ENCODE results near the gene DCP1B. TPM values are rescaled to one million over a fixed set of nuclear protein-coding genes. Genes with fewer than 3 reads are reported as not detected.

DCP1B gene
- total RNA-seq (1 to 10 TPM; 1.1 to 4.1 (median 2.0) TPM), polyA plus RNA-seq (1 to 10 TPM; 1.4 to 4.9 TPM)
- long read RNA-seq, donor 1, partial matches to known transcripts, result 1 of 4 reads
- long read RNA-seq, donor 1, other reads (novel, unspliced or antisense), result 2 of 4 reads
- long read RNA-seq, donor 2, partial matches to known transcripts, result 2 of 5 reads
- long read RNA-seq, donor 2, other reads (novel, unspliced or antisense), result 2 of 5 reads
- long read RNA-seq, donor 3, partial matches to known transcripts, result 0 of 5 reads
- long read RNA-seq, donor 3, other reads (novel, unspliced or antisense), result 2 of 5 reads

DNA sequence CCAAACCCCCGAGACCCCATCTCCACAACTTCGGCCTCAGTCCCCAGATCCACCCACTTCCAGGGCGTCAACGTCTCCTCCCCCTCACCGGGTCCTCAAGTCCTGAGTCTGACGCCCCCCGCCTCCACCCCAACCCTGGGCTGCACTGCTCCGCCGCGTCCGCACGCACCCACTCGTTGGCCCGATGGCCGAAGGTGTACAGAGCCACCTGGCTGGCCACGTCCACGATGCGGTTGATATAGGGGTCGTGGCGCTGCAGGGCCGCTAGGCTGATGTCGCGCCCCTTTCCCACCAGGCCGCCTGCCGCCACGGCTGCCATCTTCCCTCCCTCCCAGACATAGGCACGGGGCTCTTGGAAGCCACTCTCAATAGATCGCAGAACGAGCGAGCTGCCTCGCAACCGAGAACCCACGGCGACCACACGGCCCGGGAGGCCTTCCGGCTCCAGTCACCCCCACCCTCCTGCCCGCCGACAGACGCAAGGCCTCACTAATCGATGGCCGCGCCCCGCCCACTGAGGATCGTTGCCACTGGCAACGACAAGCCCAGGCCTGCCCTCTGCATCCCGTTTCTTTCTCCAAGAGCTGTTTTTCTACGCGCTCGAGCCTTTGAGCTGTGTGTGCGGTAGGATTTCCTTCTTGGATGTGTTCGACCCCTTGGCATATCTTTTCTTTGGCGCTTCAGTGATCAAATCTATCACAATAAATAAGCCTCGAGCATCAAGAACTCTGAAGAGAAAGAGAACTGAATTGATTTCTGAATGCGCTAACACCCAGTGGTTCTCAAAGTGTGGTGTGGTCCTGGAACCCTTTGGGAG, at the start of gene DCP1B:
Gene DCP1B, minus strand, starts transcription at position 345 of the 817 bp plus-strand sequence. Its CDS starts 26 bp downstream, at position 319.
- Histone ChIP-seq H3K27ac (peak within 1 kb of the TSS; percentile 72 to 93 (median 87)), H3K36me3 (peaks cover 0 to 4% (median 0%) of the 10 kb centered on the region in 9 donors), H3K4me3 (peak within 1 kb of the TSS; percentile 64 to 89 (median 76)), H3K4me1 (peaks cover 2 to 55% (median 41%) of the 10 kb centered on the region in 9 donors), H3K27me3 (no peaks in the 10 kb centered on the region), H3K9me3 (no peaks in the 10 kb centered on the region)
- ATAC-seq (peak; percentile 97 to 99 (median 99)), DNase-seq (peak; percentile 95 to 96)
- intact Hi-C loops (cut with DNase I), result no loop called here
- WGBS, 2 donors, result 4 to 5% methylated on average over 55 of the region's 55 CpGs
- TF ChIP-seq, protein P1, sequence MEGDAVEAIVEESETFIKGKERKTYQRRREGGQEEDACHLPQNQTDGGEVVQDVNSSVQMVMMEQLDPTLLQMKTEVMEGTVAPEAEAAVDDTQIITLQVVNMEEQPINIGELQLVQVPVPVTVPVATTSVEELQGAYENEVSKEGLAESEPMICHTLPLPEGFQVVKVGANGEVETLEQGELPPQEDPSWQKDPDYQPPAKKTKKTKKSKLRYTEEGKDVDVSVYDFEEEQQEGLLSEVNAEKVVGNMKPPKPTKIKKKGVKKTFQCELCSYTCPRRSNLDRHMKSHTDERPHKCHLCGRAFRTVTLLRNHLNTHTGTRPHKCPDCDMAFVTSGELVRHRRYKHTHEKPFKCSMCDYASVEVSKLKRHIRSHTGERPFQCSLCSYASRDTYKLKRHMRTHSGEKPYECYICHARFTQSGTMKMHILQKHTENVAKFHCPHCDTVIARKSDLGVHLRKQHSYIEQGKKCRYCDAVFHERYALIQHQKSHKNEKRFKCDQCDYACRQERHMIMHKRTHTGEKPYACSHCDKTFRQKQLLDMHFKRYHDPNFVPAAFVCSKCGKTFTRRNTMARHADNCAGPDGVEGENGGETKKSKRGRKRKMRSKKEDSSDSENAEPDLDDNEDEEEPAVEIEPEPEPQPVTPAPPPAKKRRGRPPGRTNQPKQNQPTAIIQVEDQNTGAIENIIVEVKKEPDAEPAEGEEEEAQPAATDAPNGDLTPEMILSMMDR (IDR thresholded peaks at IDR 0.05), result peak in 2 of 9 donors; percentile 10 to 19

DNA sequence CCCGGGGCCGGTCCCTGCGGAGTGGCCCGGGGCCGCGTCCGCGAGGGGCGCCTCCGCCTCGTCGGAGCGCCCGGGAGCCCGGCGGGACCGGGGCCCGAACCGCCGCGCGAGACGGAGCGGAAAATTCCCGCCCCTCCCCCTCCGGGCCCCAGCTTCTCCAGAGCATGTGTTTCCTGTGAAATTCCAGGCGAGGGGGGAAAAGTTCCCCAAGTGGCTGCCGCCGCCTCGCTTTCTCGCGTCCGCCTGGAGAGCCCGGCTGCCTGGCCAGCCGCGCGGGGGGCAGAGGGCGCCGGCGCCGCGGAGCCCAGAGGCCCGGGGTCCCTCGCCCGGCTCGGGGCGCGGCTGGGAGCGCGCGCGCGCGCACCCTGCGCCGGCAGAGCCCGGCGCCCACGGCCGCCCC, 49.4 kb upstream of the DCP1B start:
- Histone ChIP-seq H3K4me1 (peaks cover 13 to 72% (median 39%) of the 10 kb centered on the region in 9 donors), H3K27ac (peak overlapping the region; percentile 76 to 93 (median 86)), H3K9me3 (no peaks in the 10 kb centered on the region), H3K36me3 (peaks cover 0 to 14% (median 0%) of the 10 kb centered on the region in 9 donors), H3K27me3 (peaks cover 0 to 68% (median 0%) of the 10 kb centered on the region in 7 donors), H3K4me3 (peak overlapping the region; percentile 40 to 84 (median 72))
- intact Hi-C loops (cut with DNase I), result loop anchor here in 7 of 10 donors (10.0 kb wide), 4 partner anchors 111 to 531 kb away; no protein-coding TSS in a partner anchor
- TF ChIP-seq, protein P1 (IDR thresholded peaks at IDR 0.05), result peak in 1 of 9 donors; percentile 8
- peak in 2 of 8 donors; percentile 6 to 20 for ATAC-seq
- 1% methylated on average over 58 to 60 of the region's 60 CpGs for WGBS, 2 donors
- DNase-seq, result peak; percentile 42 to 47

DNA sequence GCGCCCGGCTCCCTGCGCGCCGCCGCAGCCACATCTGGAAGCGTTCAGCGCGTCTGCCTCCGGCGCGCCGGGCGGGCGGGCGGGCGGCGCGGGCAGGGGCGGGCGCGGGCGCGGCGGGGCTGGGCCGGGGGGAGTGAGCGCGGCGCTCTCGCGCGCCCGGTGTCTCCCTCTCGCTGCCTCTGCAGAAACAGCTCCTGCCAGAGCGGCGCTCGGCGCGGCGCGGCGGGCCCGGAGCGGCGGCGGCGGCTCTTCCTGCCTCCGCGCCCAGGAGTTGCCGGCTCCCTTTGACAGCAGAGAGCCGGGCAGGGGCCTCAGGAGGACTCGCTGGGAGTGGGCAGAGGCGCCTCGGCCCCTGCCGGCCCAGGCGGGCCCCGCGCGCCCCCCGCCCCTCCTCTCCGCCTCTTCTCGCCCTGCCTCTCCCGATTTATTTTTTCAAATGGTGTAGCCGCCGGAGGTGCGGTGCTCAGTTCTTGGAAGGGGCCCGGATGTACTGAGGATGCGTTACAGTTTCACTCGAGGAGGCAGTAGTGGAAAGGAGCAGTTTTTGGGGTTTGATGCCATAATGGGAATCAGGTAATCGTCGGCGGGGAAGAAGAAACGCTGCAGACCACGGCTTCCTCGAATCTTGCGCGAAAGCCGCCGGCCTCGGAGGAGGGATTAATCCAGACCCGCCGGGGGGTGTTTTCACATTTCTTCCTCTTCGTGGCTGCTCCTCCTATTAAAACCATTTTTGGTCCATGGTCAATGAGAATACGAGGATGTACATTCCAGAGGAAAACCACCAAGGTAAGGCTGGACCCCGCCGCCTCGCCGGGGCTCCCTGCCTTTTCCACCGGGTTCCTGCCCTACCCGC, 48.8 kb upstream of the DCP1B start, which contains the start of gene CACNA1C:
Gene CACNA1C, plus strand, starts transcription at position 162 of the 853 bp plus-strand sequence. Its CDS starts 576 bp downstream, at position 738.
- TF ChIP-seq, protein P1 (IDR thresholded peaks at IDR 0.05), result peak in 7 of 9 donors; percentile 3 to 70 (median 55)
- Histone ChIP-seq H3K27me3 (peaks cover 0 to 68% (median 0%) of the 10 kb centered on the region in 7 donors), H3K4me1 (peaks cover 13 to 67% (median 32%) of the 10 kb centered on the region in 9 donors), H3K36me3 (peaks cover 0 to 14% (median 0%) of the 10 kb centered on the region in 9 donors), H3K4me3 (peak within 1 kb of the TSS; percentile 40 to 84 (median 72)), H3K9me3 (no peaks in the 10 kb centered on the region), H3K27ac (peak within 1 kb of the TSS; percentile 76 to 93 (median 86))
- ATAC-seq (peak; percentile 69 to 91 (median 77)), DNase-seq (peak; percentile 61 to 71)
- WGBS, 2 donors, result 1 to 2% methylated on average over 59 to 90 of the region's 90 CpGs
- intact Hi-C loops (cut with DNase I), result loop anchor here in 7 of 10 donors (10.0 kb wide), 4 partner anchors 112 to 532 kb away; no protein-coding TSS in a partner anchor

Data from heart right ventricle (tissue), 16 donors.